Neutrophil (primary cell): ENCODE results near the gene HMGN5.
A peak's percentile ranks its signal among the peaks of the same experiment; 100 is the strongest.

Source experiments
- H3K27ac ChIP-seq: fragments of 200-600 bp; sonication (generic); 2 replicates; pipeline ENCODE4 v1.5.1; 2016; ENCODE audit warnings: mild to moderate bottlenecking, moderate library complexity
- H3K27me3 ChIP-seq: fragments of 200-600 bp; sonication (generic); 2 replicates; pipeline ENCODE4 v1.6.0; 2016; ENCODE audit warnings: mild to moderate bottlenecking
- H3K36me3 ChIP-seq: fragments of 200-600 bp; sonication (generic); 2 replicates; pipeline ENCODE4 v1.5.1; 2017
- H3K4me1 ChIP-seq, 2 experiments: fragments of 200-600 bp in 1 of 2; sonication (generic) in 1 of 2; 1 replicate in 1 of 2; 2 replicates in 1 of 2; pipeline versions ENCODE4 v1.5.1 to v1.6.1; 2013 to 2016; ENCODE audit warnings: low read depth in 1 of 2, low read length in 1 of 2, mild to moderate bottlenecking in 1 of 2, moderate library complexity in 1 of 2; ENCODE audit not compliant: control insufficient read depth in 1 of 2, insufficient read depth in 1 of 2
- H3K4me3 ChIP-seq, 2 experiments: fragments of 200-600 bp in 1 of 2; sonication (generic) in 1 of 2; 1 replicate in 1 of 2; 2 replicates in 1 of 2; pipeline ENCODE4 v1.5.1; 2013 to 2016; ENCODE audit warnings: low read depth in 1 of 2, low read length in 1 of 2, mild to moderate bottlenecking in 1 of 2, moderate library complexity in 1 of 2
- H3K9me3 ChIP-seq: fragments of 200-600 bp; sonication (generic); 2 replicates; pipeline ENCODE4 v1.5.1; 2016
- TF ChIP-seq, protein P1 (sequence below): fragments of 200-600 bp; sonication (generic); IDR thresholded peaks from 2 replicates; pipeline ENCODE4 v1.5.1; 2016; ENCODE audit warnings: antibody characterized with exemption

HMGN5 gene

GRCh38 chrX:81201671-81202455, at the start of gene HMGN5, which contains the start of gene SH3BGRL:
TSS of gene HMGN5 (minus strand) at chrX:81201913. CDS start at chrX:81121549, 80,364 bp downstream.
TSS of gene SH3BGRL (plus strand) at chrX:81202102. CDS start at chrX:81202201, 99 bp downstream.
- Histone ChIP-seq H3K36me3 (no peaks in the 10 kb centered on the region), H3K9me3 (no peaks in the 10 kb centered on the region)

GRCh38 chrX:81241753-81242152, 40.0 kb upstream of the HMGN5 start:
- Histone ChIP-seq H3K9me3 (no peaks in the 10 kb centered on the region), H3K4me1 (no peaks in the 10 kb centered on the region), H3K4me3 (no peak overlapping the region), H3K27me3 (no peaks in the 10 kb centered on the region), H3K27ac (no peak overlapping the region), H3K36me3 (peaks cover 10% of the 10 kb centered on the region)
- TF ChIP-seq, protein P1, sequence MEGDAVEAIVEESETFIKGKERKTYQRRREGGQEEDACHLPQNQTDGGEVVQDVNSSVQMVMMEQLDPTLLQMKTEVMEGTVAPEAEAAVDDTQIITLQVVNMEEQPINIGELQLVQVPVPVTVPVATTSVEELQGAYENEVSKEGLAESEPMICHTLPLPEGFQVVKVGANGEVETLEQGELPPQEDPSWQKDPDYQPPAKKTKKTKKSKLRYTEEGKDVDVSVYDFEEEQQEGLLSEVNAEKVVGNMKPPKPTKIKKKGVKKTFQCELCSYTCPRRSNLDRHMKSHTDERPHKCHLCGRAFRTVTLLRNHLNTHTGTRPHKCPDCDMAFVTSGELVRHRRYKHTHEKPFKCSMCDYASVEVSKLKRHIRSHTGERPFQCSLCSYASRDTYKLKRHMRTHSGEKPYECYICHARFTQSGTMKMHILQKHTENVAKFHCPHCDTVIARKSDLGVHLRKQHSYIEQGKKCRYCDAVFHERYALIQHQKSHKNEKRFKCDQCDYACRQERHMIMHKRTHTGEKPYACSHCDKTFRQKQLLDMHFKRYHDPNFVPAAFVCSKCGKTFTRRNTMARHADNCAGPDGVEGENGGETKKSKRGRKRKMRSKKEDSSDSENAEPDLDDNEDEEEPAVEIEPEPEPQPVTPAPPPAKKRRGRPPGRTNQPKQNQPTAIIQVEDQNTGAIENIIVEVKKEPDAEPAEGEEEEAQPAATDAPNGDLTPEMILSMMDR: no peak

More at GRCh38 chrX:81201671-81202455, at the start of gene HMGN5, which contains the start of gene SH3BGRL:
- no peaks in the 10 kb centered on the region for H3K27me3 ChIP-seq
- TF ChIP-seq, protein P1: no peak
- H3K4me3 ChIP-seq: peak within 1 kb of the TSS; percentile 65 to 72
- H3K4me1 ChIP-seq: peaks cover 19 to 27% of the 10 kb centered on the region in 2 experiments
- peak within 1 kb of the TSS; percentile 87 for H3K27ac ChIP-seq

- Histone ChIP-seq H3K36me3 (peaks cover 10% of the 10 kb centered on the region), H3K27ac (no peak overlapping the region), H3K4me1 (no peaks in the 10 kb centered on the region), H3K27me3 (no peaks in the 10 kb centered on the region), H3K4me3 (no peak overlapping the region), H3K9me3 (no peaks in the 10 kb centered on the region)
- TF ChIP-seq, protein P1: no peak
Observed at GRCh38 chrX:81240701-81241331, 39.1 kb upstream of the HMGN5 start.

GRCh38 chrX:81238166-81238565, 36.5 kb upstream of the HMGN5 start:
- Histone ChIP-seq H3K27me3 (no peaks in the 10 kb centered on the region), H3K27ac (no peak overlapping the region), H3K4me3 (no peak overlapping the region), H3K9me3 (no peaks in the 10 kb centered on the region), H3K4me1 (no peaks in the 10 kb centered on the region), H3K36me3 (peaks cover 10% of the 10 kb centered on the region)
- TF ChIP-seq, protein P1: no peak

GRCh38 chrX:81237516-81237915, 35.8 kb upstream of the HMGN5 start:
- no peaks in the 10 kb centered on the region for H3K27me3 ChIP-seq
- TF ChIP-seq, protein P1: no peak
- peaks cover 10% of the 10 kb centered on the region for H3K36me3 ChIP-seq
- no peak overlapping the region for H3K4me3 ChIP-seq
- H3K27ac ChIP-seq: no peak overlapping the region
- H3K4me1 ChIP-seq: no peaks in the 10 kb centered on the region
- no peaks in the 10 kb centered on the region for H3K9me3 ChIP-seq
